ENCODE data around the gene PTRHD1.
"Not testable (repeated sequence)": the region's sequence is repeated elsewhere in the genome, so short reads cannot be mapped to it uniquely, and the experiment has no call there.

Gene PTRHD1

GRCh38 chr2:24809316-24810007, 16.3 kb upstream of the PTRHD1 start:
- DNase-seq (ENCODE audit: low spot score): no peak

GRCh38 chr2:24806661-24807036, 13.5 kb upstream of the PTRHD1 start:
- no peak for DNase-seq (ENCODE audit: low spot score)

- DNase-seq (ENCODE audit: low spot score): not testable (repeated sequence)
Measured at GRCh38 chr2:24805811-24806660, 12.8 kb upstream of the PTRHD1 start.

GRCh38 chr2:24800487-24800886, 7.3 kb upstream of the PTRHD1 start:
- DNase-seq (ENCODE audit: low spot score): not testable (repeated sequence)

GRCh38 chr2:24797644-24798043, 4.5 kb upstream of the PTRHD1 start:
- no peak for DNase-seq (ENCODE audit: low spot score)

- peak; percentile 66 for DNase-seq (ENCODE audit: low spot score)
Measured at GRCh38 chr2:24793761-24794435, 707 bp upstream of the PTRHD1 start.

GRCh38 chr2:24792542-24792873, 683 bp downstream of the PTRHD1 start:
- DNase-seq (ENCODE audit: low spot score): no peak

- no peak for DNase-seq (ENCODE audit: low spot score)
Measured at GRCh38 chr2:24791452-24791851, 1.7 kb downstream of the PTRHD1 start.

- DNase-seq (ENCODE audit: low spot score): no peak
Measured at GRCh38 chr2:24788816-24789215, 4.4 kb downstream of the PTRHD1 start.

- no peak for DNase-seq (ENCODE audit: low spot score)
Measured at GRCh38 chr2:24787532-24787931, 5.7 kb downstream of the PTRHD1 start.

- no peak for DNase-seq (ENCODE audit: low spot score)
Measured at GRCh38 chr2:24785671-24786321, 7.4 kb downstream of the PTRHD1 start.

GRCh38 chr2:24783641-24784040, 9.6 kb downstream of the PTRHD1 start:
- no peak for DNase-seq (ENCODE audit: low spot score)

- no peak for DNase-seq (ENCODE audit: low spot score)
Measured at GRCh38 chr2:24779116-24779515, 14.1 kb downstream of the PTRHD1 start.

- DNase-seq (ENCODE audit: low spot score): no peak
Measured at GRCh38 chr2:24774373-24774772, 18.8 kb downstream of the PTRHD1 start.

GRCh38 chr2:24771764-24772586, 21.2 kb downstream of the PTRHD1 start:
- DNase-seq (ENCODE audit: low spot score): no peak

GRCh38 chr2:24771061-24771460, 22.1 kb downstream of the PTRHD1 start:
- DNase-seq (ENCODE audit: low spot score): no peak

GRCh38 chr2:24768601-24769000, 24.6 kb downstream of the PTRHD1 start:
- no peak for DNase-seq (ENCODE audit: low spot score)

GRCh38 chr2:24768013-24768412, 25.2 kb downstream of the PTRHD1 start:
- DNase-seq (ENCODE audit: low spot score): no peak

- no peak for DNase-seq (ENCODE audit: low spot score)
Measured at GRCh38 chr2:24766609-24767008, 26.6 kb downstream of the PTRHD1 start.

GRCh38 chr2:24763843-24764242, 29.3 kb downstream of the PTRHD1 start:
- no peak for DNase-seq (ENCODE audit: low spot score)

GRCh38 chr2:24762518-24762917, 30.7 kb downstream of the PTRHD1 start:
- DNase-seq (ENCODE audit: low spot score): no peak

GRCh38 chr2:24761866-24762265, 31.3 kb downstream of the PTRHD1 start:
- no peak for DNase-seq (ENCODE audit: low spot score)

Data from RKO (cell line).